HG03565 (cell line): Measurements from ENCODE around the gene OTX2.

ENCODE experiments used
- ATAC-seq: cut with Tn5 transposase; IDR thresholded peaks from one replicate; pipeline ENCODE4 v1.9.1; 2021; ENCODE audit warnings: mild to moderate bottlenecking, moderate library complexity; ENCODE audit not compliant: unreplicated experiment

OTX2 gene

GRCh38 chr14:56812364-56813141, 2.3 kb upstream of the OTX2 start:
- no peak for ATAC-seq

DNA sequence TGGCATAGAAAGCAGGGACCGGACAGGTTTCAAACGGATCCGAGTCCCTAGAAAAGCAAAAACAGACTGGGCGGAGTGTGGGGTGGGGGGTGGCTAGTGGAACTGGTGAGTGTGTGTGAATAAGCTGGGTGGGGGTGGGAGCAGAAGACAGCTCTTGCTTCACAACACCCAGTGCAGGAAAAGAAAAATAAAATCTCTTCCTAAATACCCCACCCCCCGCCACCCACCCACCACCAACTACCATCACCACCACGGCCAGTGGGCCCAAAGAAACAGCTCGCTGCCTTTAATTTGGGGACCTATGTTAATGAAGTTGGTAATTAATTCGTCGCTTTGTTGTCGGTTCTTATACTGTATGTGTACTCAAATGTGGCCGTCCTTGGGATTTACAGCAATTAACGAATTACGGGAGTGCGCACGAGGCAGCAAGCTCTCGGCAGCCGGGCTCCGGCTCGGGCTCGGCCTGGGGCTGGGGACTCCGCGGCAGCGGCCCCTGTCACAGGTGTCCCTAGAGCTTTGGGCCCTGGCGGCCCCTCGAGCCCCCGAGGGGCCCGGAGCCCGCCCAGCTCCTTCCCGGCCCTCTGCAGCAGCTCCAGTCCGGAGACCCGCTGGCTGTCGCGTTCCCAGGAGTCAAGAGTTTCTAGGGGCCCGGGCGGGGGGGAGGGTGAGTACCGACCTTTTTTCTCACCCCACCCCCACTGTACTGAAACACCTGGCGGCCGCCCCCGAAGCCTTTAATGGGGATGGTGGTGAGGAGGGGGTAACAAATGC, 1.5 kb upstream of the OTX2 start:
- ATAC-seq: no peak

GRCh38 chr14:56810836-56811592, 735 bp upstream of the OTX2 start:
- ATAC-seq: no peak

GRCh38 chr14:56809270-56810146, 771 bp downstream of the OTX2 start:
- no peak for ATAC-seq

GRCh38 chr14:56808383-56809269, 1.7 kb downstream of the OTX2 start:
- no peak for ATAC-seq

- no peak for ATAC-seq
These were observed 2.2 kb downstream of the OTX2 start for GRCh38 chr14:56808110-56808382.

- no peak for ATAC-seq
These were observed 2.7 kb downstream of the OTX2 start for GRCh38 chr14:56807386-56808109.

GRCh38 chr14:56806760-56807159, 3.5 kb downstream of the OTX2 start:
- ATAC-seq: no peak

DNA sequence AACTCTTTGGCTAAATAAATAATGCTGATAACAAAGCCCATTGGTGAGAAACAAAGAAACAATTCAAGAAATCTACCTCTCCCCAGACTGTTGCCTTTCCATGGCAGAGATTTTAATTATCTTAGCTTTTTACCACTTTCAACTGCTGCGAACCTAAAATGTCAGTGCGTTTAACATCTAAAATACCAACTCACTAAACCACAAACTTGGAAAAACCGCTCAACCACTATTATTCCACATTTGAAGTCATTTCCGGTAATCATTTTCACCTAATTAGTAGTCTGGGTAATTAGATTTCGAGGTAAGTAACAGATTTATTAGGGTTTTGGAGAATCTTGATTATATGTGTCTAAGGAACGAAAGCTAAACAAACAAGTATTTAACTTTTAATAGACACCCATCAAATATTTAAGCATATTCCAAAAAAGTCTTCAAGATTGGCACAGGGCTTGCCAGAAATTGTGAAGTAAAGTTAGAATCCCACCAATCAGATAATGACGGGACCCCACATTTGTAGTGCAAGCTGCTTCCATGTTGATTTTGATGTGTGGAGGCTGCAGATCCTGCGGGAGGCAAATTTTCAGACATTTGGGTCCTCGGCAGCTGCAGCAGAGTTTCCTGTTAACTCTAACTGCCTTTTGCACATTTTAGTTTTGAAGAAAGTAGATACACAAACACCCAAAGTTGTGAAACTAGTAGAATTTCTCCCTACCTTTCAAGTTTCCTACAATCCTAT, 4.1 kb downstream of the OTX2 start:
- no peak for ATAC-seq

DNA sequence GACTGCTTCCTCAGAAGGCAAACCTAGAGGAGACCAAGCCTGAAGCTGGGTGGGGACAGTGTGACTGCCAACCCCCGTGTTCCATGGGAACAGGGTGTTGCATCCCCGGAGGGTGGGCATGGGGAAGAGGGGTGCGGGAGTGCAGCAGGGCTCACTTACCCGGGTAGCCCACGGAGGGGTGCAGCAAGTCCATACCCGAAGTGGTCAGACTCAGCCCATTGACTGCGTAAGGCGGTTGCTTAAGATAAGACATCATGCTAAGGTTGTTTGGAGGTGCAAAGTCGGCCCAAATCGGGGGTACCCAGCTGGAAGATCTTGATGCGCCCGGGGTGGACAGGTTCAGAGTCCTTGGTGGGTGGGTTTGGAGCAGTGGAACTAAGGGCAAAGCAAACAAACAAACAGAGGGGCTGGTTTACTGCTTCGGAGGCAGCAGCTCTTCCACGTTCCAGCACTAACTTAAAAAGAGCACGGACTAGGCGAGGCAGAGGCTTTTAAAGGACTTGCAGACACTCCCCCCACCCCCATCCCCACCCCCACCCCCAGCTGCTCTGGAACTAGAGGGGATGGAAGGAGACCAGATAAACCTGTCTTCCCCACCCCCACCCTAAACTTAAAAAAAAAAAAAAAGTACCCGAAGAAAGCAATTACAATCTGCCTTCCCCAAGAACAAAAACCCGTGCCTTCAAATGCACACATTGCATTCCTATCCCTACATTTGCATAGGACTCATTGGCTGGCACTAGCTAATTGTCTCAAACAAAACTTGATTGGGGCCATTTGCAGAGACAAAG, 4.9 kb downstream of the OTX2 start:
- ATAC-seq: no peak

GRCh38 chr14:56803816-56804535, 6.3 kb downstream of the OTX2 start:
- no peak for ATAC-seq

GRCh38 chr14:56801920-56802319, 8.4 kb downstream of the OTX2 start:
- ATAC-seq: no peak

DNA sequence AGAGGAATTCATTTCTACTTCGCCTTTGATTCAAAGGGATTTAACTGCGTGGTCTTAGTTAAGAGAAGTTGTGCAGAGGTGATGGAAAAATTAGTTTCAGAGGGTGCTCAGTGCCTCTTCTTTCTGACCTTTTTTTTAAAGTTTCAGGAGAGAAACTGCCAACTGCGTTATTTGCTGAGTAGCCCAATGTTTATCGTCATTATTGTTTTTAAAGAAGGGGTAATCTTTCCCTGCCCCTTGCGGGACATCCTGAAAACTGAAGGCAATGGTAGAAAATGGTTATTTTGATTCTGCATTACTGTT, 11.0 kb downstream of the OTX2 start:
- no peak for ATAC-seq

DNA sequence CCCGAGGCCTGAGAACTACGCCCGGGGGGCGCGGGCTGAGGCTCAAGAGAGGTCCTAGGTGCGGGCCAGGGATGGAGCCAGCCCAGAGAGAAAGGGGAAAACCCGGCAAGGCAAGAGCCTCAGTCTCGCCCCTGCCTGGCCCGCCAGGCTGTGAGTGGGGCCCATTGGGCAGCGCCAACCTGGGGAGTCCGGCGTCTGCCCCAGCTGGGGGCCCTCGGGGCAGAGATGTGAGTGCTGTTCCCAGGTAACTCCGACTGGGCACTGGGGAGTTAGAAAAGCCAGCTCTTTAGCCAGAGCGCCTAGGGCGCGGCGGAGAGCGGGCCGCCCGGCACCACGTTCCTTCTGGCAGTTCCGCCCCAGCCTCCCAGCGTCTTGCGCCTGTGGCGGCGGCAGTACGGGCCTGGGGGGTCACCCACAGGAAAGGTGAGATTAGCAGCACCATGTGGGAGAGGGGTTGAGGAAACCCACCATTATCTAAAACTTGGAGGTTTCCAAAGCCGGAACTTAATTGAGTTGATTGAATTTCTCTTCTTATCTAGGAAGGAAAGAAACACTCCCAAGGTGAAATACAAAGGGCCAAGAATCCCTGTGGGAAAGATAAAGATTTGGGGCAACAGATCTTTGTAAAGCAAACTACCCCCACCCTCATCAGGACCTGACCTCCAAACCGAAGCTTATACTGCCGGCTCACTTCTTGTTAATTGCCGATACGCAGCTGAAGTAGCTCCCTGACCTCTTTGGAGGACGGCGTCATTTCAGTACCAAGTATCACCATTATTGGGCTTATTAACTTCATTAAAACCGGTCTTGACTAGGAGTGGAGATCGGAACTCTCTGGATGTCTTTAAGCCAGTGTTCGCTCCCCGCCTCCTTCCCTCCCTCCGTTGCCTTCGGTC, 11.6 kb downstream of the OTX2 start:
- no peak for ATAC-seq

GRCh38 chr14:56797569-56798446, 12.5 kb downstream of the OTX2 start:
- ATAC-seq: no peak
